ENCODE results near the gene KCNH3.

The KCNH3 gene

GRCh38 chr12:49567611-49568441, 29.0 kb downstream of the KCNH3 start, which contains the start of gene MCRS1 (continued):
- TF ChIP-seq ZNF488 (tag by site-specific recombination; IDR thresholded peaks at IDR 0.05) (no peak), ZNF776 (tag by site-specific recombination; IDR thresholded peaks at IDR 0.05; ENCODE audit: borderline replicate concordance) (no peak), ZNF350 (tag by site-specific recombination; IDR thresholded peaks at IDR 0.05) (no peak), ZNF221 (tag by site-specific recombination; IDR thresholded peaks at IDR 0.05; ENCODE audit: borderline replicate concordance) (no peak), ZIC2 (tag by site-specific recombination; IDR thresholded peaks at IDR 0.05) (peak; percentile 47), ZNF16 (tag by site-specific recombination; IDR thresholded peaks at IDR 0.05; ENCODE audit: low read depth) (no peak), ZNF654 (tag by site-specific recombination; IDR thresholded peaks at IDR 0.05; ENCODE audit: low read depth) (no peak), SALL2 (tag by site-specific recombination; IDR thresholded peaks at IDR 0.05; ENCODE audit: borderline replicate concordance) (no peak), GLI2 (tag by site-specific recombination; IDR thresholded peaks at IDR 0.05; ENCODE audit: borderline replicate concordance, low read depth) (no peak), ZNF558 (tag by site-specific recombination; IDR thresholded peaks at IDR 0.05) (0 out of 2 replicates have a peak, but pooled peaks have one; percentile 39), ZNF501 (tag by site-specific recombination; IDR thresholded peaks at IDR 0.05) (peak; percentile 65; the same call in 1 of the 2 replicates), TCF7L2 (IDR thresholded peaks at IDR 0.05; ENCODE audit: borderline replicate concordance, low read depth, low read length) (no peak), ATF2 (tag by site-specific recombination; IDR thresholded peaks at IDR 0.05; ENCODE audit: low read depth) (no peak), ZNF48 (tag by site-specific recombination; IDR thresholded peaks at IDR 0.05) (no peak), ZNF239 (tag by site-specific recombination; IDR thresholded peaks at IDR 0.05) (no peak), ZSCAN5A (tag by site-specific recombination; IDR thresholded peaks at IDR 0.05) (no peak; the same call in 1 of the 2 replicates), ZNF433 (tag by site-specific recombination; IDR thresholded peaks at IDR 0.05; ENCODE audit: low read depth) (no peak), ZNF747 (tag by site-specific recombination; IDR thresholded peaks at IDR 0.05) (no peak), ZNF707 (tag by site-specific recombination; IDR thresholded peaks at IDR 0.05) (no peak), ZNF791 (tag by site-specific recombination; IDR thresholded peaks at IDR 0.05) (no peak), ZNF138 (tag by site-specific recombination; IDR thresholded peaks at IDR 0.05; ENCODE audit: borderline replicate concordance) (no peak), ZNF76 (tag by site-specific recombination; IDR thresholded peaks at IDR 0.05; ENCODE audit: borderline replicate concordance, low read depth) (peak; percentile 68; the same call in 1 of the 2 replicates), ZNF366 (tag by site-specific recombination; conservative IDR thresholded peaks at IDR 0.05) (no peak), ZNF341 (tag by site-specific recombination; IDR thresholded peaks at IDR 0.05; ENCODE audit: low read depth) (no peak), ZNF248 (tag by site-specific recombination; IDR thresholded peaks at IDR 0.05) (no peak), ZFHX2 (tag by site-specific recombination; conservative IDR thresholded peaks at IDR 0.05) (peak; percentile 63; the same call in 1 of the 2 replicates), ZNF580 (tag by site-specific recombination; IDR thresholded peaks at IDR 0.05) (peak; percentile 100), ZNF157 (tag by site-specific recombination; IDR thresholded peaks at IDR 0.05) (no peak), ZNF626 (tag by site-specific recombination; IDR thresholded peaks at IDR 0.05) (no peak), ZNF701 (tag by site-specific recombination; IDR thresholded peaks at IDR 0.05) (no peak), ZSCAN30 (tag by site-specific recombination; IDR thresholded peaks at IDR 0.05) (no peak), ZNF704 (tag by site-specific recombination; IDR thresholded peaks at IDR 0.05) (peak; percentile 87), ZNF600 (tag by site-specific recombination; IDR thresholded peaks at IDR 0.05) (0 out of 2 replicates have a peak, but pooled peaks have one; percentile 54), ZNF660 (tag by site-specific recombination; IDR thresholded peaks at IDR 0.05) (no peak), ZNF174 (tag by site-specific recombination; IDR thresholded peaks at IDR 0.05) (no peak), ZBTB17 (tag by site-specific recombination; IDR thresholded peaks at IDR 0.05) (peak; percentile 68), ZNF585B (tag by site-specific recombination; IDR thresholded peaks at IDR 0.05) (no peak)

All from HEK293 (cell line).